HCT116 (cell line): ENCODE measurements around the gene CEP131. TPM values are rescaled to one million over a fixed set of nuclear protein-coding genes. Genes with fewer than 3 reads are reported as not detected.

ENCODE experiments used
- ATAC-seq: fragments of 200-7000 bp; cut with Tn5 transposase; 2 replicates; pipeline ENCODE4 v1.9.1; 2020; ENCODE audit warnings: mild to moderate bottlenecking, moderate library complexity
- BruUV-seq: library from RNA; stranded (reverse); fragments of 400-500 nt; replicated peaks from 2 replicates; lab custom pipeline; 2021; lab: Mats Ljungman, UMichigan
- CTCF ChIA-PET: fragments of 300-600 bp; sonication (Branson Sonifier 250); formaldehyde crosslinking; loops from one replicate; lab custom pipeline; 2021; ENCODE audit warnings: antibody characterized with exemption; lab: Charles Lee
- POLR2A ChIA-PET: fragments of 300-600, 350-600 bp; sonication (Branson Sonifier 250); formaldehyde crosslinking; loops from one replicate; lab custom pipeline; 2021; ENCODE audit warnings: antibody characterized with exemption; lab: Charles Lee
- RAD21 ChIA-PET, 2 experiments: fragments of 300-600 bp; sonication (Branson Sonifier 250); formaldehyde crosslinking; loops; one replicate each; lab custom pipeline; 2023; ENCODE audit warnings: low total read pairs in 2 of 2; ENCODE audit not compliant: uncharacterized antibody in 2 of 2, unreplicated experiment in 2 of 2, low non-redundant PET in 1 of 2; lab: Charles Lee
- DNase-seq: peaks from one replicate; pipeline ENCODE4 v3.0.0-alpha.2; 2010; ENCODE audit warnings: low read depth, low spot score
- H2AFZ ChIP-seq: fragments of 200-600 bp; shearing (Covaris generic), sonication (generic); 2 replicates; pipeline ENCODE4 v1.6.1; 2017; ENCODE audit warnings: low read depth, mixed run types, mixed read lengths, antibody characterized with exemption, low read length; ENCODE audit not compliant: poor library complexity, severe bottlenecking
- H3K27ac ChIP-seq: 2 replicates; pipeline ENCODE4 v1.5.1; 2012; ENCODE audit warnings: low read depth, low read length
- H3K27me3 ChIP-seq: fragments of 200-600 bp; sonication (generic); 2 replicates; pipeline ENCODE4 v1.6.1; 2016; ENCODE audit warnings: mixed run types, low read length, mixed read lengths; ENCODE audit not compliant: insufficient read depth
- H3K36me3 ChIP-seq, 2 experiments: fragments of 200-500 bp in 1 of 2; fragments of 200-600 bp in 1 of 2; sonication (Bioruptor generic) in 1 of 2; sonication (generic) in 1 of 2; 2 replicates each; pipeline versions ENCODE4 v1.5.1 to v1.6.1; 2014 to 2016; ENCODE audit warnings: low read length in 2 of 2, inconsistent platforms in 1 of 2, mixed read lengths in 1 of 2, mixed run types in 1 of 2; ENCODE audit not compliant: insufficient read depth in 2 of 2, control insufficient read depth in 1 of 2
- H3K4me1 ChIP-seq, 2 experiments: fragments of 200-600 bp in 1 of 2; sonication (generic) in 1 of 2; 2 replicates each; pipeline versions ENCODE4 v1.5.1 to v1.6.1; 2012 to 2017; ENCODE audit warnings: low read length in 2 of 2, inconsistent platforms in 1 of 2, mild to moderate bottlenecking in 1 of 2, mixed read lengths in 1 of 2, mixed run types in 1 of 2, moderate library complexity in 1 of 2; ENCODE audit not compliant: insufficient read depth in 2 of 2, control insufficient read depth in 1 of 2
- H3K4me2 ChIP-seq: fragments of 200-600 bp; sonication (generic); 2 replicates; pipeline ENCODE4 v1.6.1; 2017; ENCODE audit warnings: mixed run types, low read length, mixed read lengths
- H3K4me3 ChIP-seq, 2 experiments: fragments of 200-600 bp in 1 of 2; sonication (generic) in 1 of 2; replicated peaks in 1 of 2; 2 replicates each; pipeline ENCODE4 v1.5.1; 2011 to 2016; ENCODE audit warnings: low read length in 2 of 2, control low read depth in 1 of 2, low read depth in 1 of 2, mild to moderate bottlenecking in 1 of 2, mixed read lengths in 1 of 2, mixed run types in 1 of 2
- H3K79me2 ChIP-seq: fragments of 200-600 bp; sonication (generic); 2 replicates; pipeline ENCODE4 v1.6.1; 2017; ENCODE audit warnings: mild to moderate bottlenecking, mixed run types, low read length, moderate library complexity, mixed read lengths; ENCODE audit not compliant: insufficient read depth
- H3K9ac ChIP-seq: fragments of 200-600 bp; sonication (generic); 2 replicates; pipeline ENCODE4 v1.6.1; 2016; ENCODE audit warnings: low read length, mixed read lengths
- H3K9me2 ChIP-seq: fragments of 200-600 bp; sonication (generic), shearing (Covaris generic); 2 replicates; pipeline ENCODE4 v1.6.1; 2017; ENCODE audit warnings: mixed run types, mild to moderate bottlenecking, moderate library complexity; ENCODE audit not compliant: insufficient read depth
- H3K9me3 ChIP-seq, 2 experiments: fragments of 200-500 bp in 1 of 2; fragments of 200-600 bp in 1 of 2; sonication (Bioruptor generic) in 1 of 2; sonication (generic) in 1 of 2; 2 replicates each; pipeline ENCODE4 v1.6.1; 2014 to 2017; ENCODE audit warnings: low read length in 2 of 2, mixed read lengths in 2 of 2, inconsistent platforms in 1 of 2, low read depth in 1 of 2, mild to moderate bottlenecking in 1 of 2, mixed run types in 1 of 2, moderate library complexity in 1 of 2; ENCODE audit not compliant: control insufficient read depth in 1 of 2, insufficient read depth in 1 of 2
- H4K20me1 ChIP-seq: fragments of 200-600 bp; sonication (generic), shearing (Covaris generic); 2 replicates; pipeline ENCODE4 v1.6.1; 2017; ENCODE audit warnings: mixed run types, mild to moderate bottlenecking, moderate library complexity; ENCODE audit not compliant: insufficient read depth
- CTCF ChIP-seq, 3 experiments: fragments of 200-600 bp in 1 of 3; sonication (generic) in 1 of 3; IDR thresholded peaks in 2 of 3; conservative IDR thresholded peaks in 1 of 3; 2 replicates each; pipeline ENCODE4 v1.5.1; 2012 to 2017; ENCODE audit warnings: low read depth in 2 of 3, low read length in 2 of 3, antibody characterized with exemption in 1 of 3, borderline replicate concordance in 1 of 3, control low read depth in 1 of 3, mild to moderate bottlenecking in 1 of 3, mixed read lengths in 1 of 3, mixed run types in 1 of 3, moderate library complexity in 1 of 3; ENCODE audit not compliant: insufficient read depth in 1 of 3
- EZH2 ChIP-seq: fragments of 200-600 bp; sonication (generic); IDR thresholded peaks from 2 replicates; pipeline ENCODE4 v1.6.1; 2017; ENCODE audit warnings: antibody characterized with exemption, mixed run types
- FOSL1 ChIP-seq: IDR thresholded peaks from 2 replicates; pipeline ENCODE4 v1.6.1; 2012; ENCODE audit warnings: low read depth
- JUND ChIP-seq: IDR thresholded peaks from 2 replicates; pipeline ENCODE4 v1.6.1; 2012
- MAX ChIP-seq: IDR thresholded peaks from 2 replicates; pipeline ENCODE4 v1.6.1; 2012
- POLR2A ChIP-seq: IDR thresholded peaks from 2 replicates; pipeline ENCODE4 v1.7.0; 2011; ENCODE audit warnings: borderline replicate concordance; ENCODE audit not compliant: insufficient read depth, insufficient read length; ENCODE audit errors: extremely low read depth
- SIN3A ChIP-seq: IDR thresholded peaks from 2 replicates; pipeline ENCODE4 v1.6.1; 2012; ENCODE audit warnings: low read depth
- SP1 ChIP-seq: IDR thresholded peaks from 2 replicates; pipeline ENCODE4 v1.6.1; 2012; ENCODE audit warnings: low read depth
- SRF ChIP-seq: IDR thresholded peaks from 2 replicates; pipeline ENCODE4 v1.6.1; 2012; ENCODE audit warnings: low read depth
- ZBTB33 ChIP-seq: IDR thresholded peaks from 2 replicates; pipeline ENCODE4 v1.6.1; 2011; ENCODE audit warnings: mild to moderate bottlenecking, low read length, moderate library complexity; ENCODE audit not compliant: insufficient replicate concordance; ENCODE audit errors: extremely low read depth
- ZFX ChIP-seq: fragments of 450-650 bp; IDR thresholded peaks from 2 replicates; pipeline ENCODE4 v1.6.1; 2017
- ZNF274 ChIP-seq: fragments of 200-500 bp; sonication (Bioruptor generic); IDR thresholded peaks from 2 replicates; pipeline ENCODE4 v1.6.1; 2014; ENCODE audit warnings: mild to moderate bottlenecking, low read depth, low read length, inconsistent platforms
- intact Hi-C: fragments of 100-400 bp; cut with micrococcal nuclease; formaldehyde crosslinking; loops from 2 replicates; pipeline ENCODE4 v1.10.0; 2022
- total RNA-seq: library from RNA; stranded (reverse); gene quantifications from one replicate; pipeline ENCODE4 v1.2.1, GENCODE V29; 2021; ENCODE audit not compliant: unreplicated experiment

Gene CEP131
- total RNA-seq, 1 experiment from 2014 or later: 30.2 TPM

- intact Hi-C loops: no loop called here
- no peak overlapping the region for H3K9ac ChIP-seq
- no TSS peak for BruUV-seq
- ATAC-seq (no peak), DNase-seq (no peak)
- H3K9me2 ChIP-seq: no peaks in the 10 kb centered on the region
- H3K4me3 ChIP-seq: no peak overlapping the region
- TF ChIP-seq EZH2 (no peak), JUND (no peak), SP1 (no peak), CTCF (IDR thresholded peaks at IDR 0.05 in 2 of 3, conservative IDR thresholded peaks at IDR 0.05 in 1 of 3; ENCODE audit: borderline replicate concordance in 1 of 3, insufficient read depth in 1 of 3, low read depth in 2 of 3, low read length in 2 of 3) (no peak), MAX (no peak), POLR2A (no peak), SRF (no peak), ZFX (no peak)
- H3K36me3 ChIP-seq: no peaks in the 10 kb centered on the region
- H3K27me3 ChIP-seq: no peaks in the 10 kb centered on the region
- RAD21 ChIA-PET: no interaction called here
- POLR2A ChIA-PET: no interaction called here
- no peak overlapping the region for H3K27ac ChIP-seq
- no peaks in the 10 kb centered on the region for H3K79me2 ChIP-seq
- H3K4me1 ChIP-seq: no peaks in the 10 kb centered on the region
- no peak overlapping the region for H3K4me2 ChIP-seq
- H2AFZ ChIP-seq: no peak overlapping the region
- CTCF ChIA-PET: no interaction called here
- H3K9me3 ChIP-seq: no peaks in the 10 kb centered on the region
- H4K20me1 ChIP-seq: no peaks in the 10 kb centered on the region
These were observed 39.4 kb downstream of the CEP131 start for GRCh38 chr17:81183316-81183715.

GRCh38 chr17:81182596-81182995 is 40.2 kb downstream of the CEP131 start:
- BruUV-seq: no TSS peak
- no peaks in the 10 kb centered on the region for H3K27me3 ChIP-seq
- DNase-seq: no peak
- H2AFZ ChIP-seq: no peak overlapping the region
- H3K4me1 ChIP-seq: no peaks in the 10 kb centered on the region
- no peaks in the 10 kb centered on the region for H3K79me2 ChIP-seq
- no peaks in the 10 kb centered on the region for H3K9me2 ChIP-seq
- no peak overlapping the region for H3K4me3 ChIP-seq
- no peaks in the 10 kb centered on the region for H3K36me3 ChIP-seq
- POLR2A ChIA-PET: no interaction called here
- H4K20me1 ChIP-seq: no peaks in the 10 kb centered on the region
- TF ChIP-seq CTCF (IDR thresholded peaks at IDR 0.05 in 2 of 3, conservative IDR thresholded peaks at IDR 0.05 in 1 of 3; ENCODE audit: borderline replicate concordance in 1 of 3, insufficient read depth in 1 of 3, low read depth in 2 of 3, low read length in 2 of 3) (no peak), MAX (no peak), SRF (no peak), SIN3A (no peak), ZNF274 (no peak), EZH2 (no peak), FOSL1 (no peak), POLR2A (no peak), ZBTB33 (no peak), ZFX (no peak)
- TF ChIP-seq, all 23 proteins: peak for 0
- ChIA-PET CTCF (no interaction called here), RAD21 (no interaction called here)
- intact Hi-C loops: no loop called here
- ATAC-seq: no peak
- Histone ChIP-seq H3K9ac (no peak overlapping the region), H3K4me2 (no peak overlapping the region), H3K9me3 (no peaks in the 10 kb centered on the region), H3K27ac (no peak overlapping the region)
